IMR-90 (cell line): ENCODE results near the gene PIGA. TPM values are rescaled to one million over a fixed set of nuclear protein-coding genes. Genes with fewer than 3 reads are reported as not detected.

Experiments used
- ATAC-seq: fragments of 200-7000 bp; cut with Tn5 transposase; 2 replicates; pipeline ENCODE4 v1.9.1; 2020; ENCODE audit warnings: low read depth, mild to moderate bottlenecking, moderate library complexity
- BruUV-seq: library from RNA; stranded (reverse); fragments of 400-500 nt; replicated peaks from 2 replicates; lab custom pipeline; 2021; lab: Mats Ljungman, UMichigan
- CTCF ChIA-PET: fragments of 300-600 bp; formaldehyde crosslinking; extraction: SDS; loops from one replicate; lab custom pipeline; 2021; ENCODE audit warnings: antibody characterized with exemption; lab: Yijun Ruan, JAX
- POLR2A ChIA-PET: fragments of 300-600 bp; sonication (Branson Sonifier 250); formaldehyde crosslinking; loops from one replicate; lab custom pipeline; 2022; ENCODE audit warnings: antibody characterized with exemption; ENCODE audit not compliant: unreplicated experiment; lab: Charles Lee
- DNase-seq: peaks from one replicate; pipeline ENCODE4 v3.0.0; 2013
- H2AFZ ChIP-seq: replicated peaks from 2 replicates; pipeline ENCODE3; 2013; ENCODE audit warnings: low read length, mild to moderate bottlenecking; ENCODE audit not compliant: poor library complexity
- H2AK5ac ChIP-seq: 2 replicates; pipeline ENCODE4 v1.6.1; 2013; ENCODE audit warnings: low read depth, low read length, inconsistent platforms
- H2AK9ac ChIP-seq: replicated peaks from 2 replicates; pipeline ENCODE3; 2013; ENCODE audit warnings: mild to moderate bottlenecking, low read depth, low read length, moderate library complexity; ENCODE audit not compliant: poor library complexity
- H2BK120ac ChIP-seq: 2 replicates; pipeline ENCODE4 v1.6.1; 2013; ENCODE audit warnings: low read depth, low read length, inconsistent platforms
- H2BK15ac ChIP-seq: 3 replicates; pipeline ENCODE4 v1.6.1; 2013; ENCODE audit warnings: low read depth, low read length, inconsistent platforms
- H2BK20ac ChIP-seq: 2 replicates; pipeline ENCODE4 v1.6.1; 2013; ENCODE audit warnings: low read depth, mild to moderate bottlenecking, inconsistent platforms, low read length, moderate library complexity
- H2BK5ac ChIP-seq: 2 replicates; pipeline ENCODE4 v1.6.1; 2013; ENCODE audit warnings: mild to moderate bottlenecking, low read depth, low read length, inconsistent platforms; ENCODE audit not compliant: poor library complexity, severe bottlenecking
- H3K14ac ChIP-seq: replicated peaks from 2 replicates; pipeline ENCODE4 v1.6.1; 2013; ENCODE audit warnings: low read depth, low read length, inconsistent platforms
- H3K18ac ChIP-seq: 2 replicates; pipeline ENCODE4 v1.6.1; 2013; ENCODE audit warnings: low read depth, low read length, control low read depth
- H3K23ac ChIP-seq: 2 replicates; pipeline ENCODE4 v1.6.1; 2013; ENCODE audit warnings: low read depth, low read length, inconsistent platforms
- H3K27ac ChIP-seq: 2 replicates; pipeline ENCODE4 v1.5.1; 2013; ENCODE audit warnings: mild to moderate bottlenecking, control low read depth, low read length; ENCODE audit not compliant: insufficient read depth
- H3K27me3 ChIP-seq: 2 replicates; pipeline ENCODE4 v1.6.1; 2013; ENCODE audit warnings: low read length; ENCODE audit not compliant: control insufficient read depth, insufficient read depth
- H3K36me3 ChIP-seq: 2 replicates; pipeline ENCODE4 v1.6.1; 2013; ENCODE audit warnings: low read length, mixed read lengths; ENCODE audit not compliant: control insufficient read depth, insufficient read depth
- H3K4ac ChIP-seq: 2 replicates; pipeline ENCODE4 v1.6.1; 2013; ENCODE audit warnings: low read depth, low read length, inconsistent platforms
- H3K4me1 ChIP-seq: 2 replicates; pipeline ENCODE4 v1.6.1; 2013; ENCODE audit warnings: low read length, mixed read lengths; ENCODE audit not compliant: control insufficient read depth, insufficient read depth
- H3K4me2 ChIP-seq: 2 replicates; pipeline ENCODE4 v1.6.1; 2013; ENCODE audit warnings: low read depth, mild to moderate bottlenecking, control low read depth, low read length, moderate library complexity
- H3K4me3 ChIP-seq: 2 replicates; pipeline ENCODE4 v1.5.1; 2013; ENCODE audit warnings: low read depth, mild to moderate bottlenecking, control low read depth, low read length, moderate library complexity; ENCODE audit not compliant: insufficient read depth
- H3K56ac ChIP-seq: 2 replicates; pipeline ENCODE4 v1.6.1; 2013; ENCODE audit warnings: low read length, inconsistent platforms; ENCODE audit not compliant: insufficient read depth; ENCODE audit errors: extremely low read depth
- H3K79me1 ChIP-seq, 2 experiments: 2 replicates each; pipeline ENCODE4 v1.6.1; 2013; ENCODE audit warnings: low read length in 2 of 2, inconsistent platforms in 1 of 2, low read depth in 1 of 2
- H3K9ac ChIP-seq: 2 replicates; pipeline ENCODE4 v1.6.1; 2013; ENCODE audit warnings: low read depth, low read length, control low read depth
- H3K9me1 ChIP-seq: 2 replicates; pipeline ENCODE4 v1.6.1; 2013; ENCODE audit warnings: low read length, inconsistent platforms; ENCODE audit not compliant: insufficient read depth
- H3K9me3 ChIP-seq: 2 replicates; pipeline ENCODE4 v1.6.1; 2013; ENCODE audit warnings: low read length; ENCODE audit not compliant: control insufficient read depth, insufficient read depth
- H4K20me1 ChIP-seq: 2 replicates; pipeline ENCODE4 v1.6.1; 2013; ENCODE audit warnings: low read length, inconsistent platforms; ENCODE audit not compliant: insufficient read depth
- H4K5ac ChIP-seq: 2 replicates; pipeline ENCODE4 v1.6.1; 2013; ENCODE audit warnings: mild to moderate bottlenecking, low read depth, low read length, control low read depth
- H4K8ac ChIP-seq, 2 experiments: 2 replicates each; pipeline ENCODE4 v1.6.1; 2013; ENCODE audit warnings: low read depth in 2 of 2, low read length in 2 of 2, control low read depth in 1 of 2, inconsistent platforms in 1 of 2
- H4K91ac ChIP-seq: 2 replicates; pipeline ENCODE4 v1.6.1; 2013; ENCODE audit warnings: low read depth, low read length, inconsistent platforms; ENCODE audit not compliant: insufficient read depth
- NFE2L2 ChIP-seq: fragments of 150-350 bp; IDR thresholded peaks from 2 replicates; pipeline ENCODE4 v1.6.1; 2016; ENCODE audit warnings: low read depth, mild to moderate bottlenecking, low read length
- POLR2A ChIP-seq: IDR thresholded peaks from 2 replicates; pipeline ENCODE4 v1.6.1; 2012; ENCODE audit warnings: mild to moderate bottlenecking, low read depth, low read length
- RAD21 ChIP-seq: IDR thresholded peaks from 2 replicates; pipeline ENCODE4 v1.6.1; 2012; ENCODE audit warnings: low read length, improper control_type of control experiment
- WGBS, 2 experiments: methylation state at CpG; one replicate each; pipeline versions ENCODE4 v1.1.5 to v1.1.7; 2013; ENCODE audit warnings: missing lambda C conversion rate in 2 of 2; ENCODE audit not compliant: insufficient read length in 1 of 2; ENCODE audit errors: extremely low coverage in 2 of 2; 5-methylcytosine and 5-hydroxymethylcytosine counted together
- dilution Hi-C: fragments of 300-500 bp; cut with HindIII; formaldehyde crosslinking; loops from one replicate; pipeline ENCODE4 v1.14.3; 2018; ENCODE audit warnings: low sequenced_read_pairs; ENCODE audit not compliant: unreplicated experiment
- in situ Hi-C: fragments of 300-500 bp; cut with MboI; formaldehyde crosslinking; loops from 3 replicates; pipeline ENCODE4 v1.14.3; 2019; ENCODE audit warnings: low sequenced_read_pairs, inconsistent platforms, mixed read lengths
- intact Hi-C: fragments of 100-400 bp; cut with micrococcal nuclease; formaldehyde crosslinking; loops from 2 replicates; pipeline ENCODE4 v1.10.0; 2022
- polyA plus RNA-seq, 3 experiments: library from polyadenylated mRNA; depleted of rRNA; stranded (reverse); fragments of >200 nt; gene quantifications; 2 replicates each; pipeline ENCODE4 v1.2.3, GENCODE V29; 2012; ENCODE audit warnings: low replicate concordance in 1 of 3
- total RNA-seq: library from RNA; depleted of rRNA; stranded (reverse); fragments of >200 nt; gene quantifications from 2 replicates; pipeline ENCODE4 v1.2.3, GENCODE V29; 2012

Gene PIGA
- total and polyA plus RNA-seq, 2 of the 4 experiments (the other 2 are of a cell fraction), result 3.4 to 9.1 TPM

DNA sequence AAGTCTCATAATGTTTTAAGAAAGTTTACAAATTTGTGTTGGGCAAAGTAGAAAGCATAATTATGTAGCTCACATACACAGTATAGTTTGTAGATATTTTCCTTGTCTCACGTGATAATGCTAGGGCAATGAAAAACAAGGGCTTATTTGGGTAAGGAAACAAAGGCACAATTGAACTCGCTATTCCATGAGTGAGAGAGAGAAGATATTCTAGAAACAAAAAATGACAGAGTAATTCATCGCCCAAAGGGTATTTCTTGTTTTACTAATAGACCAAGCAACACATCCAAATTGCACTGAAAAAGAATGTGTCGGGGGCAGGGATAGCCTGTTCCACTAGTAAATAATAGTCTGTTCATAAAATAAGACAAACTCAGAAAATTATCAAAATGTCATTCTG is 16.2 kb downstream of the PIGA start:
- Histone ChIP-seq H2BK15ac (no peak overlapping the region), H3K9me1 (no peaks in the 10 kb centered on the region), H3K27ac (no peak overlapping the region), H3K9me3 (no peaks in the 10 kb centered on the region), H3K14ac (no peak overlapping the region), H3K79me1 (no peaks in the 10 kb centered on the region), H3K4me1 (no peaks in the 10 kb centered on the region), H3K4me2 (no peak overlapping the region), H3K23ac (no peak overlapping the region), H3K9ac (no peak overlapping the region), H4K8ac (no peak overlapping the region), H3K36me3 (no peaks in the 10 kb centered on the region), H3K27me3 (no peaks in the 10 kb centered on the region), H2BK20ac (no peak overlapping the region), H2BK120ac (no peak overlapping the region), H4K5ac (no peak overlapping the region), H2AFZ (no peak overlapping the region), H3K56ac (no peak overlapping the region), H2AK5ac (no peak overlapping the region), H2AK9ac (no peak overlapping the region), H3K4me3 (no peak overlapping the region), H2BK5ac (no peak overlapping the region), H3K18ac (no peak overlapping the region), H4K91ac (no peak overlapping the region), H3K4ac (no peak overlapping the region), H4K20me1 (no peaks in the 10 kb centered on the region)
- intact Hi-C loops, result no loop called here
- TF ChIP-seq RAD21, result no peak
- no peak for TF ChIP-seq NFE2L2
- no peak for TF ChIP-seq POLR2A
- DNase-seq, result no peak
- WGBS, 2 experiments, result no CpG with 5 or more reads among the region's 4 CpGs
- dilution Hi-C loops, result no loop called here
- BruUV-seq, result no TSS peak
- CTCF ChIA-PET, result no interaction called here
- ATAC-seq, result no peak
- POLR2A ChIA-PET, result no interaction called here
- in situ Hi-C loops, result no loop called here
